Thoracic aorta endothelial cell (primary cell): ENCODE measurements around the gene FAM181A. TPM values are rescaled to one million over a fixed set of nuclear protein-coding genes. Genes with fewer than 3 reads are reported as not detected.

Experiments used
- small RNA-seq: library from RNA; depleted of rRNA; stranded (forward); fragments of <200 nt; gene quantifications from one replicate; pipeline ENCODE3, GENCODE V24; 2012
- total RNA-seq: library from RNA; depleted of rRNA; stranded (reverse); fragments of >200 nt; gene quantifications from 2 replicates; pipeline ENCODE4 v1.2.3, GENCODE V29; 2012

Gene FAM181A
- total RNA-seq = not detected in 2 replicates

DNA sequence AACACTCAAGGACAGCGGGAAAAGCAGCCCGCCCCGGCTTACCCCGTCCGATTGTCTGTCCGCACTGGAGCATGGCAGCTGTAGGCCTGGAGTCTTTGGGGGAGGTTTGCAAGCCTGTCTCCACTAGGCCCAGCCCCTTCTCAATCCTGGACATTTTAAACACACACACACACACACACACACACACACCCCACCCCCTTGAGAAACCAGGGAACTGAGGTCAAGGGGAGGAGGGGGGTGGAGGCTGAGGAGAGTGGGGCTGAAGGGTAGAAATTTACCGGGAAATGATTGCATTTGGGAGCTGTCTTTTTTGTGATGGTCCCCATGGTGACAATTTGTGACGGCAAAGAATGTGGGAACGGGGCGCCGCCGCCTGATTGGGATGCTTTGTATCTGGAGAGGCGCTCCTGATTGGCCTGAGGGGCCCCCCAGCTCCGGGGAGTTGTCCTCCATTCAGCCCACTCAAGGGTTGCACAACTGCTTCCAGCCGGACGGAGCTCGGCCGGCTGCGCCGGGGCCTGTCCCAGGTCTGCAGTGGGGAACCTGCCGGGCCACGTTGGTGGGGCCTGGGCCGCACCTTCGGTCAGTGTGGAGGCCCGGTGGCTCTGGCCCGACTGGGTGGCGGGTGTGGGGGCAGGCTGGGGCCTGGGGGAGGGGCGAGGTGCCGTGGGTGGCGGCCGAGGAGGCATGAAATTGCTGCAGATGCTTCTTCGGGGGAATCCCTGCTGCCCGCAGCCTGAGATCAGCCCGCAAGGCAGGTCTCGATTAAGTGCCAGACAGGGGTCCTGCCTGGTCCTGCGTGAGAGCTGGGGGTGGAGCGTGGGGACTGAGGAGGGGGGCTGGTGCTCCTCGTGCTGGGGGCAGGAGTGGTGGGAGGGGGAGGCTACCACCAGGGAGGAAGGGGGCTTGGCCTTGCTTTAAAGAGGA, at the start of gene FAM181A:
TSS of gene FAM181A (plus strand) at position 472 of the 927 bp plus-strand sequence. CDS start 942 bp downstream, outside the sequence.

GRCh38 chr14:93976477-93977057, 49.4 kb downstream of the FAM181A start, which contains the start of gene ASB2:
TSS of gene ASB2 (minus strand) at chr14:93976570. CDS start at chr14:93964539, 12,031 bp downstream.

Small RNAs within 50 kb of the gene (small RNA-seq; reads per million reads assigned to genes)
- not detected for gene MIR4506

Other genes with a start within 250 kb of the FAM181A start
- gene PRIMA1, start 138.9 kb upstream of the FAM181A start, total RNA-seq = not detected in 2 replicates
- gene ASB2, start 49.2 kb downstream of the FAM181A start, total RNA-seq = not detected in 2 replicates
- not detected in 2 replicates for gene CCDC197, start 70.0 kb downstream of the FAM181A start, total RNA-seq
- gene OTUB2, start 99.0 kb downstream of the FAM181A start, total RNA-seq = 0.93 and 1.8 TPM in 2 replicates
- 136 and 145 TPM in 2 replicates for gene DDX24, start 153.9 kb downstream of the FAM181A start, total RNA-seq
- 9.3 TPM in 2 replicates for gene IFI27L1, start 154.0 kb downstream of the FAM181A start, total RNA-seq
- gene IFI27, start 183.4 kb downstream of the FAM181A start, total RNA-seq = 294 and 346 TPM in 2 replicates
- gene IFI27L2, start 202.3 kb downstream of the FAM181A start, total RNA-seq = 28.2 and 35.5 TPM in 2 replicates
- gene PPP4R4, start 247.0 kb downstream of the FAM181A start, total RNA-seq = under 0.01 TPM in 2 replicates